Occipital lobe (tissue), 3 donors: Measurements from ENCODE around the gene AIRE. TPM values are rescaled to one million over a fixed set of nuclear protein-coding genes. Genes with fewer than 3 reads are reported as not detected.
"Not testable (repeated sequence)": the region's sequence is repeated elsewhere in the genome, so short reads cannot be mapped to it uniquely, and the experiment has no call there.

Experiments used
- DNase-seq: peaks from one replicate; lab custom pipeline; 2025; lab: John Stamatoyannopoulos, UW
- small RNA-seq: library from RNA; depleted of rRNA; stranded (forward); fragments of <200 nt; gene quantifications from one replicate; pipeline ENCODE3, GENCODE V24; 2014
- total RNA-seq: library from RNA; depleted of rRNA; stranded (reverse); fragments of >200 nt; gene quantifications from one replicate; pipeline ENCODE4 v1.2.3, GENCODE V29; 2014

The AIRE gene
- total RNA-seq, 1 donor from 2014 or later: not detected

DNA sequence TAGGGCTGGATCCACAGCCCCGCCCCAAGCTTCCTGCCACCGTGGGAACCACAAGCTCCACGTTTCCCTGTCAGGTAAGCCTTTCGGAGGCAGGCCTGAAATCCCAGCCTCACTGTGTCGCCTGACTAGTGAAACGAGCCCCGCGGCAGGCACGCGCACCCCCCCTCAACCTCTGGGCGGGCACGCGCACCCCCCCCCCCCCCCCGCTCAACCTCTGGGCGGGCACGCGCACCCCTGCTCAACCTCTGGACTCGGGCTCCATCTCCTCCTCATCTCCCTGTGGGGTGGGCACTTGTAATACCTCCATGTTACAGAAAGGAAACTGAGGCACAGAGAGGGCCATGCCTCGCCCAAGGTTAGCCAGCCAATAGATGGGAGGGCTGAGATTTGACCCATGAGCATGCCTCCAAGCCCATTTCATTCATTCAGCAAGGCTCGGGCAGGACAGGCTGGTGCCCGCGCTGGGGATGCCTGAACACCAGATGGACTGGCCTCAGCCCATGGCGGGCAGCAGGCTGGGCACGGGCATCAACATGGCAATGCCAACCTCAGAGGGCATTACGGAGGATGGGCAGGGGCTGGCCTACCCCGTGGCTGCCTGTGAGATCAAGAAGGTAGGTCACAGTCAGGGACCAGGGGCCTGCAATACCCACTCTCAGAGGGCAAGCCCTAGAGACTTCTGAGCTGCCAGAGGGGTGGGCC lies 48.8 kb downstream of the AIRE start:
- DNase-seq: no peak

DNA sequence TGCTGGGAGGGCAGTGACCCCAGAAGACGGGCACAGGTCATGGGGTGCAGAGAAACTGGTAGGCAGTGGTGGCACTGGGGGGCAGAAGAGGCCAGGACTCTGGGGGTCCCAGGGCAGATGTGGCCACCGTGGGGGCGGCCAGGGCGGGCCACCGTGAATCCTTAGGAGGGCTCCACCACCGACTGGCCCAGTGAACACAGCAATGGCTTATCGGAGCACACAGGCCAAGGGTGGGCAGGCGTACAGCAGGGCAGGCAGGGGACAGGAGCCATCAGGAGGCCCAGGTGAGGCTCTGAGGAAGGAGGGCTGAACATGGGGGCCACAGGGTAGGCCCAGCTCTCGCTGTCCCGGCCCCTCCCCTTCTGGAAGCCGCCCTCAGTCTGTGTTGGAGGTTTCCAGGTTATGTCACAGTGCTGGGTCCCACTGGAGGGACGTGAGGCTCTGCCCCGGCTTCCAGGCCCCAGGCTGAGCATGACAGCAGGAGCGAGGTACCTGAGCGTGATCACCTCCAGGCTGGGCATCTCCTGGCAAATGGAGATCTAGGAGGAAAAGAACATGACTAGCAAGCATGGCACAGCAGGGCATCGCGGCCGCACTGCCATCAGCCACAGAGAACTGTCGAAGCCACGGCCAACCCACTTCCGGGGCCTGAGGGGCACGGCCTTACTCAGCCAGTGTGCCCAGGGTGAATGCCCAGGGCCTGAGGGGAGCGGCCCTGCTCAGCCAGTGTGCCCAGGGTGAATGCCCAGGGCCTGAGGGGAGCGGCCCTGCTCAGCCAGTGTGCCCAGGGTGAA lies 49.8 kb downstream of the AIRE start:
- no peak for DNase-seq

- DNase-seq: no peak
These were observed 51.8 kb downstream of the AIRE start for GRCh38 chr21:44337449-44337848.

DNA sequence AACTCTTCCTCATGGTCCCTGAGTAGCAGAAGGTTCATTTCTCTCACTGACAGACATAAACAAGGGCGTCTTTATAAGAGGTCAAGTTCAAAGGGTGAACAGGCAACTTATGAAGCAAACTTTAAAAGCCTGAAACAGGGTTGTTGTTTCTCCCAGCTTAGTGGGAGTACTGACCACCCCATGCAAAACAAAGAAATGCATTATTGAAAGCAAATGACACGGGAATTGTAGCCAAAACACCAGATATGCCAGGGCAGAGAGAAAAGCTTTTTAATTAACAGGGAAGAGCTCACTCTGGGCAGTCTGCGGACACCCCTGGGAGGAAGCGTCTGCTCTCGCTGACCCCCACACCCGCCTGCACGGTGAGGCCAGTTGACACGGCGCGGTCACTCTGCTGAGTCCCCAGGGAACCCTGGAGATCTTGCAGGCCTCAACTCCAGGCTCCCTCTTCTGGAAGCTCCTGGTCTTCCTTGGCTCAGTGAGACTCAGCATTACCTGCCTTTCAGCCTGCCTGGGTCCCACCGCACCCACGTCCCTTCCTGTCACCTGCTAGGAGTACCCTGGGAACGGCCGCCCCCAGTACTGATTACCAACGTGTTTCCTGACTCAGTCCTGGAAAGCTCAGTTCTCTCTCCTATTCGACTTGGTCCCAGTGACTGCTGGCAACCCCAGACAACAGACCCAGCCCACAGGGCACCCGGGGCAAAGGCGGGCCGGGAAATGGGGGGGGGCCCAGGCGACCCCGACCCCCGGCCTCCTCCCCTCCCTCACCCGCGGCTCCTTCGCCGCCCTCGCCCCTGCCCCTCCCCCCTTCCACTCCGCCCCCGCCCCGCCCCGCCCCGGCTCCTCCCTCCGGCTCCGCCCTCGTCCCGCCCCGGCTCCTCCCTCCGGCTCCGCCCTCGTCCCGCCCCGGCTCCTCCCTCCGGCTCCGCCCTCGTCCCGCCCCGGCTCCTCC lies 52.5 kb downstream of the AIRE start:
- DNase-seq: no peak

- peak; percentile 96 for DNase-seq
These were observed 53.6 kb downstream of the AIRE start, which contains the start of gene CFAP410 for GRCh38 chr21:44338971-44339910. Gene CFAP410, minus strand, starts transcription at chr21:44339390. Its CDS starts 196 bp downstream, at chr21:44339194.

DNA sequence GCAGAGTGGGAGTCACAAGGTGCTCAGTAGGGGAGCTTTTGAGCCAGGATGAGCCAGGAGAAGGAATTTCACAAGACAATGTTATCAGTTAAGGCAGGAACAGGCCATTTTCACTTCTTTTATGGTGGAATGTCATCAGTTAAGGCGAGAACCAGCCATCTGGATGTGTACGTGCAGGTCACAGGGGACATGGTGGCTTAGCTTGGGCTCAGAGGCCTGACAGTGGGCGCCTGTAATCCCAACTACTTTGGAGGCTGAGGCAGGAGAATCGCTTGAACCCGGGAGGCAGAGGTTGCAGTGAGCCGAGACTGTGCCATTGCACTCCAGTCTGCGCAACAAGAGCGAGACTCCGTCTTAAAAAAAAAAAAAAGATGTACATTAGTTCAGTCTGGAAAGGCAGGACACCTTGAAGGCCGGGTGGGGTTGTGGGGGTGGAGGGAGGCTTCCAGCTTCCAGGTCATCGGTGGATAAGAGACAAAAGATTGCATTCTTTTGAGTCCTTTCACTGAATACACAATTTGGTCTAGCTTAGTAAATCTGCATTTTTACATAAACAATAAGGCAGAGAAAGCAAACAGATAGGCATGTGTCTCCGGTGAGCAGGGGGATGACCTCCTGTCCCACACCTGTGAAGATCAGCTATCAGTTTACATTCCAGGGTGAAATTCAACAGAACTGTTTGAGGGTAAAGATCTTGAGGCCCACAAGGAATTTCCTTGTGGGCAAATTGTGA lies 56.2 kb downstream of the AIRE start:
- not testable (repeated sequence) for DNase-seq

GRCh38 chr21:44342981-44343380 lies 57.3 kb downstream of the AIRE start:
- not testable (repeated sequence) for DNase-seq

DNA sequence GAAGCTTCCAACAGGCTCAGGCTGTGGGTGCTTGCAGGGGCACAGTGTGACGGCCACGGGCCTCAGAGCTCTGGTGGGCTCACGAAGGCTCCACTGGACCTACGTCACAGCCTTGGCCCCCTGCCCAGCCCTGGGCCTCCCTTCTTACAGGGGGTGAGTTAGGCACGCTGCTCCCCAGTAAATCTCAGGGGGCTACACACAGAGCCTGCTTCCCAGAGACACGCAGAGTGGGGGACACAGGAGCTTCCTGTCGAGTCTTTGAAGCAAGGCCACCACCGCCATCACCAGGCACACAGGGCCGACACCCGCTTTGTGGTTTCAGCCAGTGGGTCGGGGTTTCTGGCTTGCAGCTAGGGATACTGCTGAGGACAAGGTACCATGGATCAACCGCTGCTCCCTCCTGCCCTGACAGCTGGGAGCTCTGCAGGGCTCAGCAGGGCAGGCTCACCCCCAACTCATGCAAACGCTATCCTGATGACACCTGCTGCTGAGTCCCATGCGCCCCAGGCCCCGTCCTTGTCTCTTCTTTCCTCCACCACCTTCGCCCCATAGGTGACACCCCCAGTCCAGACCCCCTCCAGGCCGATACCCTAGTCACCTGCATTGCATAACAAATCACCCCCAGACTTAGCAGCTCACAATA lies 59.0 kb downstream of the AIRE start:
- DNase-seq: no peak

- no peak for DNase-seq
These were observed 59.8 kb downstream of the AIRE start for GRCh38 chr21:44345495-44345894.

DNA sequence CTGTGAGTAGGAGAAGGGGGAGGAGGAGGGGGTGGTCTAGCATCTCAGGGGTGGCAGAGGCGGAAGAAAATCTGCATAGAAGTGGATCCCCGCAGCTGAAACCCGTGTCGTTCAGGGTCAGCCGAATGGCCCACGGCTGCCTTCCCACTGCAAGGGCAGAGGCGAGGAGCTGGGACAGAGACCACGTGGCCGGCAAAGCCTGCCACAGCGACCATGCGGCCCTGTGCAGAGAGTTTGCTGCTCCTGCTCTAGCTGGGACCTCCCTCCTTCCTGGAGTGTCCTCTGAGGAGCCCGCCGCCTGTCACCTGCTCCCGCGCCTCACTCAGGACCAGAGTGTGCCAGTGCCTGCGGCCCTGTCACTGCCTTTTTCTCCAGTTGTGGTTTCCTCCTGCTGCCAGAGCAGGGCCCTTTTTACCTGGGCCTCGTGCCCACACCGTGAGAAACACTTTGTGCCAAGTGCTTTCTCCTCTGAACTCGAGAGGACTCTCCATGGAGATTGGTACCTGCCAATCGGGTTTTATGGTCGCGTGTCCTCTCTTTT lies 62.3 kb downstream of the AIRE start:
- DNase-seq: no peak

Small RNAs within 50 kb of the gene (small RNA-seq; reads per million reads assigned to genes)
- not detected for gene AP001059.3

Other genes with a start within 250 kb of the AIRE start
- 16.5 TPM for gene PWP2, start 178.5 kb upstream of the AIRE start, total RNA-seq
- gene GATD3, start 152.2 kb upstream of the AIRE start, total RNA-seq: 31.0 TPM
- 0.31 TPM for gene ICOSLG, start 44.9 kb upstream of the AIRE start, total RNA-seq
- gene DNMT3L, start 24.0 kb upstream of the AIRE start, total RNA-seq: not detected
- gene PFKL, start 14.2 kb downstream of the AIRE start, total RNA-seq: 107 TPM
- 5.0 TPM for gene CFAP410, start 53.5 kb downstream of the AIRE start, total RNA-seq
- gene TRPM2, start 67.7 kb downstream of the AIRE start, total RNA-seq: 1.2 TPM
- gene LRRC3, start 169.6 kb downstream of the AIRE start, total RNA-seq: 4.8 TPM